Measurements from ENCODE around the gene NPAS3. TPM values are rescaled to one million over a fixed set of nuclear protein-coding genes. Genes with fewer than 3 reads are reported as not detected.

Gene NPAS3
- total and polyA plus RNA-seq, 11 donors: 0.15 to 3.4 (median 0.92) TPM

- WGBS, 4 donors: 66 to 80% (median 74%) methylated on average over 2 of the region's 2 CpGs
- H3K36me3 ChIP-seq: no peaks in the 10 kb centered on the region
- H3K9me3 ChIP-seq: no peaks in the 10 kb centered on the region
- no peaks in the 10 kb centered on the region for H3K27me3 ChIP-seq
- no peak overlapping the region for H3K27ac ChIP-seq
- TF ChIP-seq CTCF (IDR thresholded peaks at IDR 0.05): no peak
- TF ChIP-seq POLR2A (IDR thresholded peaks at IDR 0.05): no peak
- intact Hi-C loops (cut with DNase I): no loop called here
- no peak overlapping the region for H3K4me3 ChIP-seq
- DNase-seq (no peak), ATAC-seq (no peak)
- no peaks in the 10 kb centered on the region for H3K4me1 ChIP-seq
These were observed 451.7 kb downstream of the NPAS3 start for GRCh38 chr14:33390335-33390734.

DNA sequence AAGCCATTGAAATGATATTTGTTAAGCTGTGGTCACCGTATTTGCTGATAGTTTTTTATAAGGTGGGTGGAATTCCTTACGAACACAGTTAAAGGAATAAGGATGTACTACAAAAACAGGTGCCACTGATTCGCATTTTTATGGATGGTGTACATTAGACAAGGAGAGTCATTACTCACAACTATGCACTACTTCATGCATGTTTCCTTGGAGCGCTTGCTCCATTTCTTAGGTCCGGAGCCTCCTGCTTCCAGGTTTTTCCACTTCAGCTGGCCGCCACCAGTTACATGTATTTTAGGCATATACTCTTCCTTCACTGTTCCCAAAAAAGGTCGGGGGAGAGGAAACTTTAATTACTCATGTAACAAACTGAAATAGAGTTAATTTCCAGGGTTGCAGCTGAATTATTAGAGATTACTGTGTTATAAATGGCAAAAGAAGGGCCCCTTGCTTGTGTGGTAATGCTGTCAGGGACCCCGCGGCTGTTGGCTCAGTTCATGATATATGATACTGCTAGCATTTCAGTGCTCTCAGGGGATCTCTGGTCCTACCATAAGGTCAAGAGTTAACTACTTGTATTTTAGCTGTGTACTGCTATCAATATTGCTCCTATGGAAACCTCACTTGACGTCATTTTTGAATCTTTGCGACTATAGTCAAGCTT, 454.7 kb downstream of the NPAS3 start:
- Histone ChIP-seq H3K4me3 (no peak overlapping the region), H3K36me3 (no peaks in the 10 kb centered on the region), H3K9me3 (no peaks in the 10 kb centered on the region), H3K27ac (no peak overlapping the region), H3K27me3 (no peaks in the 10 kb centered on the region), H3K4me1 (no peaks in the 10 kb centered on the region)
- intact Hi-C loops (cut with DNase I): no loop called here
- TF ChIP-seq POLR2A (IDR thresholded peaks at IDR 0.05): no peak
- TF ChIP-seq CTCF (IDR thresholded peaks at IDR 0.05): no peak
- 73 to 80% (median 78%) methylated on average over 11 of the region's 11 CpGs for WGBS, 4 donors
- no peak for ATAC-seq
- DNase-seq: no peak

- WGBS, 4 donors: 87 to 92% (median 90%) methylated on average over 3 of the region's 3 CpGs
- H3K36me3 ChIP-seq: no peaks in the 10 kb centered on the region
- no peak overlapping the region for H3K4me3 ChIP-seq
- H3K27me3 ChIP-seq: no peaks in the 10 kb centered on the region
- H3K9me3 ChIP-seq: no peaks in the 10 kb centered on the region
- TF ChIP-seq POLR2A (IDR thresholded peaks at IDR 0.05) (no peak), CTCF (IDR thresholded peaks at IDR 0.05) (no peak)
- intact Hi-C loops (cut with DNase I): no loop called here
- DNase-seq (no peak), ATAC-seq (no peak)
- no peaks in the 10 kb centered on the region for H3K4me1 ChIP-seq
- no peak overlapping the region for H3K27ac ChIP-seq
These were observed 455.3 kb downstream of the NPAS3 start for GRCh38 chr14:33393895-33394368.

DNA sequence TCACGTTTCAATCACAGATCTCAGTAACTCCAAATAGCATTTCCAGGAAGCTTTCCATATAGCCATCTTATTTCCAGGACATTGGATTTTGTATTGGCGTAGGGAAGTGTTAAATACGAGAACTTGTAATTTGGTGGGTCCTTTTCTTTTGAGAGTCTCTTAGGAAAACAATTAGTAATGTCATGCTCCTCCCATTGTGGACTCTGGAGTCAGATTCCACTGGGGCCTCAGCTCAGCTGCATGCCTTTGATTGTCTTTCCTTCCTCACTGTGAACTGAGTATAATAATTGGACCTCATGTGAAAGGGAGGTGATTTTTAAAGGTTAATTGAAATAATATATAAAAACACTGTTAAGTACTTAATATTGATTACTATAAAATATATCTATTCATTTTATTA, 462.6 kb downstream of the NPAS3 start:
- intact Hi-C loops (cut with DNase I): no loop called here
- TF ChIP-seq POLR2A (IDR thresholded peaks at IDR 0.05) (no peak), CTCF (IDR thresholded peaks at IDR 0.05) (no peak)

More for the DNA sequence above, 462.6 kb downstream of the NPAS3 start:
- no peak for DNase-seq
- no peak overlapping the region for H3K27ac ChIP-seq
- no peaks in the 10 kb centered on the region for H3K36me3 ChIP-seq
- H3K4me1 ChIP-seq: no peaks in the 10 kb centered on the region
- H3K27me3 ChIP-seq: no peaks in the 10 kb centered on the region
- WGBS, 4 donors: 75 to 84% (median 79%) methylated on average over 3 of the region's 3 CpGs
- H3K9me3 ChIP-seq: peaks cover 0 to 24% (median 11%) of the 10 kb centered on the region in 12 donors
- ATAC-seq: no peak
- no peak overlapping the region for H3K4me3 ChIP-seq
